GM20431 (cell line): ENCODE measurements around the gene PGRMC1.
"Not testable (repeated sequence)": the region's sequence is repeated elsewhere in the genome, so short reads cannot be mapped to it uniquely, and the experiment has no call there.

Experiments used
- in situ Hi-C: fragments of 300-500 bp; cut with MseI, MboI; formaldehyde crosslinking; loops from one replicate; pipeline ENCODE4 v1.15.0; 2020; ENCODE audit warnings: low sequenced_read_pairs; ENCODE audit not compliant: unreplicated experiment

The PGRMC1 gene

GRCh38 chrX:119235872-119236622 lies at the start of gene PGRMC1:
PGRMC1 (plus strand) TSS chrX:119236285; CDS start chrX:119236364, 79 bp downstream.
- in situ Hi-C loops, result no loop called here

- in situ Hi-C loops, result no loop called here
Measured at GRCh38 chrX:119186763-119187162, 49.3 kb upstream of the PGRMC1 start.

GRCh38 chrX:119187298-119187697 lies 48.8 kb upstream of the PGRMC1 start:
- in situ Hi-C loops, result no loop called here

GRCh38 chrX:119189115-119189514 lies 47.0 kb upstream of the PGRMC1 start:
- in situ Hi-C loops, result no loop called here

GRCh38 chrX:119189595-119189994 lies 46.5 kb upstream of the PGRMC1 start:
- in situ Hi-C loops, result no loop called here

- in situ Hi-C loops, result no loop called here
Measured at GRCh38 chrX:119190091-119190681, 45.9 kb upstream of the PGRMC1 start.

GRCh38 chrX:119190831-119191230 lies 45.3 kb upstream of the PGRMC1 start:
- in situ Hi-C loops, result no loop called here

GRCh38 chrX:119194621-119195020 lies 41.5 kb upstream of the PGRMC1 start:
- in situ Hi-C loops, result no loop called here

GRCh38 chrX:119201570-119201969 lies 34.5 kb upstream of the PGRMC1 start:
- in situ Hi-C loops, result no loop called here

- in situ Hi-C loops, result no loop called here
Measured at GRCh38 chrX:119206203-119206602, 29.9 kb upstream of the PGRMC1 start.

- in situ Hi-C loops, result not testable (repeated sequence)
Measured at GRCh38 chrX:119207483-119207882, 28.6 kb upstream of the PGRMC1 start.

GRCh38 chrX:119208401-119209057 lies 27.6 kb upstream of the PGRMC1 start:
- in situ Hi-C loops, result no loop called here

- in situ Hi-C loops, result not testable (repeated sequence)
Measured at GRCh38 chrX:119210931-119211648, 25.0 kb upstream of the PGRMC1 start.

- in situ Hi-C loops, result no loop called here
Measured at GRCh38 chrX:119211649-119212014, 24.5 kb upstream of the PGRMC1 start.

- in situ Hi-C loops, result no loop called here
Measured at GRCh38 chrX:119218198-119218597, 17.9 kb upstream of the PGRMC1 start.

- in situ Hi-C loops, result no loop called here
Measured at GRCh38 chrX:119222932-119223331, 13.2 kb upstream of the PGRMC1 start.

- in situ Hi-C loops, result no loop called here
Measured at GRCh38 chrX:119223783-119224182, 12.3 kb upstream of the PGRMC1 start.

- in situ Hi-C loops, result no loop called here
Measured at GRCh38 chrX:119226446-119226845, 9.6 kb upstream of the PGRMC1 start.

GRCh38 chrX:119228512-119229252 lies 7.4 kb upstream of the PGRMC1 start:
- in situ Hi-C loops, result no loop called here

- in situ Hi-C loops, result no loop called here
Measured at GRCh38 chrX:119229253-119229615, 6.9 kb upstream of the PGRMC1 start.
